AG04450 (cell line): Measurements from ENCODE around the gene MAP2. TPM values are rescaled to one million over a fixed set of nuclear protein-coding genes. Genes with fewer than 3 reads are reported as not detected.

Source experiments
- CTCF ChIA-PET: fragments of 300-600, 350-600 bp; formaldehyde crosslinking; extraction: SDS; loops from one replicate; lab custom pipeline; 2022; ENCODE audit warnings: antibody characterized with exemption, inconsistent platforms; lab: Charles Lee
- POLR2A ChIA-PET: fragments of 350-600 bp; formaldehyde crosslinking; extraction: SDS; loops from one replicate; lab custom pipeline; 2021; ENCODE audit warnings: antibody characterized with exemption, inconsistent platforms; lab: Yijun Ruan, JAX
- DNase-seq: peaks from one replicate; pipeline ENCODE4 v3.0.0-alpha.2; 2011; ENCODE audit warnings: low read depth, low spot score
- H3K27ac ChIP-seq: one replicate; pipeline ENCODE4 v1.5.1; 2012; ENCODE audit warnings: low read depth, low read length, control low read depth
- H3K27me3 ChIP-seq: one replicate; pipeline ENCODE4 v1.6.0; 2012; ENCODE audit warnings: low read length; ENCODE audit not compliant: control insufficient read depth, insufficient read depth
- H3K4me3 ChIP-seq: 2 replicates; pipeline ENCODE4 v1.5.1; 2011; ENCODE audit warnings: mild to moderate bottlenecking, low read depth, low read length, control low read depth
- H3K9me3 ChIP-seq: 2 replicates; pipeline ENCODE4 v1.5.1; 2012; ENCODE audit warnings: low read length; ENCODE audit not compliant: control insufficient read depth, insufficient read depth
- polyA plus RNA-seq: library from polyadenylated mRNA; depleted of rRNA; stranded (reverse); fragments of >200 nt; gene quantifications from 2 replicates; pipeline ENCODE4 v1.2.3, GENCODE V29; 2011
- TF ChIP-seq, protein P1 (sequence below): IDR thresholded peaks from 2 replicates; pipeline ENCODE4 v1.5.1; 2011; ENCODE audit warnings: low read depth, low read length, control low read depth, inconsistent platforms

Gene MAP2
- polyA plus RNA-seq, 1 experiment = 0.69 TPM

DNA sequence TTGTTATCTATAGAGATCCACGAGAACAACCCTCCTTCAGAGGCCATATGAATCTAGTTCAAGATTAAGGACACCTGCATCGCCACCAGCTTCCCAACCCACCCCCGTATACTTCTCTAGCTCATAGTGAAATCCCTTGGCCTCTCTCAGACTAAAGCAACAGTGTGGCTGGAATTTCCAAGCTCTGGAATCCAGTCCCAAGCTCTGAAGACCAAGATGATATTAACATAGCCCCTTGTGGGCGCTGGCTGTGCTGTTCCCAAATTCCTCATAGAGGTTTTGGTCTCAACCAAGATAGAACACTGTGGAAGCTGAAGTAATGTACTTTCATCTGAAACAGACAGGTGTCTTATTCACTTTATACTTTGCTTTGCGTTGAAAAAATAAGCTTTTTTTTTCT lies 139.6 kb downstream of the MAP2 start:
- Histone ChIP-seq H3K27me3 (no peaks in the 10 kb centered on the region), H3K27ac (no peak overlapping the region), H3K4me3 (no peak overlapping the region), H3K9me3 (no peaks in the 10 kb centered on the region)
- TF ChIP-seq, protein P1, sequence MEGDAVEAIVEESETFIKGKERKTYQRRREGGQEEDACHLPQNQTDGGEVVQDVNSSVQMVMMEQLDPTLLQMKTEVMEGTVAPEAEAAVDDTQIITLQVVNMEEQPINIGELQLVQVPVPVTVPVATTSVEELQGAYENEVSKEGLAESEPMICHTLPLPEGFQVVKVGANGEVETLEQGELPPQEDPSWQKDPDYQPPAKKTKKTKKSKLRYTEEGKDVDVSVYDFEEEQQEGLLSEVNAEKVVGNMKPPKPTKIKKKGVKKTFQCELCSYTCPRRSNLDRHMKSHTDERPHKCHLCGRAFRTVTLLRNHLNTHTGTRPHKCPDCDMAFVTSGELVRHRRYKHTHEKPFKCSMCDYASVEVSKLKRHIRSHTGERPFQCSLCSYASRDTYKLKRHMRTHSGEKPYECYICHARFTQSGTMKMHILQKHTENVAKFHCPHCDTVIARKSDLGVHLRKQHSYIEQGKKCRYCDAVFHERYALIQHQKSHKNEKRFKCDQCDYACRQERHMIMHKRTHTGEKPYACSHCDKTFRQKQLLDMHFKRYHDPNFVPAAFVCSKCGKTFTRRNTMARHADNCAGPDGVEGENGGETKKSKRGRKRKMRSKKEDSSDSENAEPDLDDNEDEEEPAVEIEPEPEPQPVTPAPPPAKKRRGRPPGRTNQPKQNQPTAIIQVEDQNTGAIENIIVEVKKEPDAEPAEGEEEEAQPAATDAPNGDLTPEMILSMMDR = no peak
- CTCF ChIA-PET = interaction anchor here (0.7 to 2.0 kb wide), 2 partner anchors 130 to 229 kb away, joined by 4 read pairs; no protein-coding TSS in a partner anchor
- POLR2A ChIA-PET = no interaction called here
- no peak for DNase-seq

DNA sequence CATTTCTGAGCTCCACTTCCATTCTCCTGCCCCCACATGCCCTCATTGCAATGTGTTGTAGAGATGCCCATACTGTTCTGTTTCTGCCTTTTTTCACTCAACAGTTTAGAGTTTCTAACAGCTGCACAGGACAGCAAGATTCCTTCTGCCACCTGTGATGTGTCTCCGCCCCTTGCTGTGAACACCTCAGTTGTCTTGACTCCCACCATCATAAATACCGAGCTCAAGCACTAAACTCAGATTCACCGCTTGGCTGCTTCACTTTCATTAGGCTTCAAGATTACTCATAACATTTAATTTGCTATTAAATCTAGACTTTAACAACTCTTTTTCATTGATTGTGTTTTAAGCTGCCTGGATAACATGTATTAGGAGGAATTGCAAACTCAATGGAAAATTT lies 141.0 kb downstream of the MAP2 start:
- Histone ChIP-seq H3K4me3 (no peak overlapping the region), H3K27ac (no peak overlapping the region), H3K27me3 (no peaks in the 10 kb centered on the region), H3K9me3 (no peaks in the 10 kb centered on the region)
- POLR2A ChIA-PET = no interaction called here
- TF ChIP-seq, protein P1 = no peak
- no peak for DNase-seq
- CTCF ChIA-PET = interaction anchor here (0.9 to 4.9 kb wide), 4 partner anchors 11 to 231 kb away, joined by 4 to 20 read pairs (median 5); no protein-coding TSS in a partner anchor

DNA sequence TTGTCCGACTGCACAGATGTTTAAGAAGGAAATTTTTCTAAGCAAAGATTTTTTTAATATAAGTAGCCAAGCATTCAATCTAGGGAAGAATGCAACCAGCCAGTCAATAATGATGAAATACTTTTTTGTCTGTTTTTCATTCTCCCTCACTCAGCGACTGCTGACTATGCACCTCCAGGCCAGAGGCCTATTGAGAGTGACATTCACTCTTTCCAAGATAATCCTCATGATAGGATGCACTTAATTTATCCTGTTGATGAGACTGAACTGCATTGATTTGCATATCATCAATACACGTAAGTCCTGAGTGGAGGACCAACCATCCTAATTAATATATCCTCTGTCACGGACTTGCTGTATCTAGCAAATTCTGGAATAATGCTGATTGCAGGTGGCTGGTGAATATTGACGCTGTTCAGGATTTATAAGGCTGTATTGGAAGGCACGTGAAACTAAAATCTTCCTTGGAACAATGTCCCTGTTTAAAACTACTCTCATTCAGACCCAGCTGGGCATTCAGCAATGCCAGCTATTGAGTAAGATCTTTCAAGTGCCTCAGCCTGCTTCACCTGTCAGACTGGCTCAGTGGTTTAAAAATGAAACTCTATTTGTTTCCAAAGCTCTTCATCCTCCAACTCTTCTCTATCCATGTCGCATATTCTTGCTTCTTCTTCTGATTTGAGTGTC lies 142.2 kb downstream of the MAP2 start:
- no peak for DNase-seq
- ChIA-PET POLR2A (no interaction called here), CTCF (interaction anchor here (0.9 to 4.9 kb wide), 3 partner anchors 10 to 232 kb away, joined by 3 to 20 read pairs (median 5); no protein-coding TSS in a partner anchor)
- no peaks in the 10 kb centered on the region for H3K9me3 ChIP-seq
- TF ChIP-seq, protein P1 = no peak
- no peaks in the 10 kb centered on the region for H3K27me3 ChIP-seq
- H3K27ac ChIP-seq = no peak overlapping the region
- no peak overlapping the region for H3K4me3 ChIP-seq

DNA sequence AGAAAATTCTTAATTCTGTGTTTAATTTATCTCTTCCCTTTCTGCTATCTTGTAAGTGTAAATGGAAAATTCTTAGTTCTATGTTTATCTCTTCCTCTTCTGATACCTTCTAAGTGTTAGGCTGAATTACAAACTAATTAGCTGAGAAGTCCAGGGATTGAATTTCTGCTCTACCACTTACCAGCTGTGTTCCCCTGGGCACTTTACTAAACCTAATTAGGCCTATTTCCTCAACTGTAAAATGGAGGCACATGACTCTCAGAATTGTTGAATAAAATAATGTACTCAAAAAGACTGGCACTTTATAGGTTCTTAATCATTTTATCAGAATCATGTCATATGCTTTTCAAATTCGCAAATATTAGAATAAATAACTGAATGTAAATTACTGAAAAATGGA lies 146.3 kb downstream of the MAP2 start:
- TF ChIP-seq, protein P1 = no peak
- H3K9me3 ChIP-seq = no peaks in the 10 kb centered on the region
- H3K27ac ChIP-seq = no peak overlapping the region
- ChIA-PET POLR2A (no interaction called here), CTCF (interaction anchor here (0.9 to 4.9 kb wide), 4 partner anchors 8 to 239 kb away, joined by 3 to 22 read pairs (median 5); no protein-coding TSS in a partner anchor)
- DNase-seq = no peak
- no peaks in the 10 kb centered on the region for H3K27me3 ChIP-seq
- no peak overlapping the region for H3K4me3 ChIP-seq

DNA sequence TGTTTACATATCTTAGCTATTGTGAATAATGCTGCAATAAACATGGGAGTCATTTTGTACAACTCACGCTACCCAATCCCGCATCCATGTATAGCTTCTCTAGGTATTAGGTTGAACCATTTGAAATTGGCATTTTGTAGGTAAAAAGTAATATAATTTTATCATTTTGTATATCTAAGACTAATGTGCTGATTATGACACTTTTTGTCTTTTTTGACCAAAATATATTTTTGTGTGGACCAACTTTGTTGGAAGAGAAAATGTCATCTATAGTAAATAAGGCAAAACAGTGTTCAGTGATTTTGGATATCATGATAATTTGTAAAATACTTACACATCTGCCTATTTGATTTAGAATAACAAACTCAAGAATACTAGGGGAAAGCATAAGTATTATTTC lies 150.7 kb downstream of the MAP2 start:
- CTCF ChIA-PET = interaction anchor here (0.6 to 4.9 kb wide), 3 partner anchors 19 to 240 kb away, joined by 3 to 22 read pairs (median 3); no protein-coding TSS in a partner anchor
- Histone ChIP-seq H3K27ac (no peak overlapping the region), H3K4me3 (no peak overlapping the region), H3K27me3 (no peaks in the 10 kb centered on the region), H3K9me3 (no peaks in the 10 kb centered on the region)
- no peak for DNase-seq
- POLR2A ChIA-PET = no interaction called here
- TF ChIP-seq, protein P1 = no peak
